ENCODE measurements around the gene KCNE5. TPM values are rescaled to one million over a fixed set of nuclear protein-coding genes. Genes with fewer than 3 reads are reported as not detected.

Gene KCNE5
- total and polyA plus RNA-seq, 2 donors from 2014 or later: 0.44 TPM; not detected in 1

- H3K9me3 ChIP-seq (ENCODE audit: control insufficient read depth in 2 of 3, insufficient read depth in 1 of 3, low read length in 3 of 3): no peaks in the 10 kb centered on the region
- H3K36me3 ChIP-seq (ENCODE audit: control insufficient read depth in 2 of 3, insufficient read depth in 3 of 3, low read length in 3 of 3): no peaks in the 10 kb centered on the region
- H3K27me3 ChIP-seq (ENCODE audit: control insufficient read depth, insufficient read depth, low read length): no peaks in the 10 kb centered on the region
- no peak for TF ChIP-seq CTCF (IDR thresholded peaks at IDR 0.05; ENCODE audit: borderline replicate concordance, extremely low read depth, insufficient read depth)
- H3K4me3 ChIP-seq (ENCODE audit: low read length in 3 of 3): no peak overlapping the region
- no peaks in the 10 kb centered on the region for H3K4me1 ChIP-seq (ENCODE audit: control insufficient read depth in 2 of 3, insufficient read depth in 2 of 3, low read depth in 1 of 3, low read length in 3 of 3)
- intact Hi-C loops (cut with DNase I): no loop called here
- H3K27ac ChIP-seq (ENCODE audit: low read depth in 2 of 2, low read length in 2 of 2): no peak overlapping the region
- H3K9ac ChIP-seq (ENCODE audit: low read length in 3 of 3): no peak overlapping the region
- no peak for FAIRE-seq
- no peak for DNase-seq
These were observed 23.5 kb downstream of the KCNE5 start for GRCh38 chrX:109601486-109601885.

GRCh38 chrX:109600237-109600651, 24.7 kb downstream of the KCNE5 start:
- no peak overlapping the region for H3K4me3 ChIP-seq (ENCODE audit: low read length in 3 of 3)
- H3K36me3 ChIP-seq (ENCODE audit: control insufficient read depth in 2 of 3, insufficient read depth in 3 of 3, low read length in 3 of 3): no peaks in the 10 kb centered on the region
- H3K27ac ChIP-seq (ENCODE audit: low read depth in 2 of 2, low read length in 2 of 2): no peak overlapping the region
- peak in 3 of 5 donors; percentile 31 to 38 (median 34) for DNase-seq
- intact Hi-C loops (cut with DNase I): no loop called here
- no peak for TF ChIP-seq CTCF (IDR thresholded peaks at IDR 0.05; ENCODE audit: borderline replicate concordance, extremely low read depth, insufficient read depth)
- H3K9ac ChIP-seq (ENCODE audit: low read length in 3 of 3): no peak overlapping the region
- H3K9me3 ChIP-seq (ENCODE audit: control insufficient read depth in 2 of 3, insufficient read depth in 1 of 3, low read length in 3 of 3): no peaks in the 10 kb centered on the region
- H3K27me3 ChIP-seq (ENCODE audit: control insufficient read depth, insufficient read depth, low read length): no peaks in the 10 kb centered on the region
- no peak for FAIRE-seq
- no peaks in the 10 kb centered on the region for H3K4me1 ChIP-seq (ENCODE audit: control insufficient read depth in 2 of 3, insufficient read depth in 2 of 3, low read depth in 1 of 3, low read length in 3 of 3)

GRCh38 chrX:109596015-109596414, 29.0 kb downstream of the KCNE5 start:
- H3K4me1 ChIP-seq (ENCODE audit: control insufficient read depth in 2 of 3, insufficient read depth in 2 of 3, low read depth in 1 of 3, low read length in 3 of 3): no peaks in the 10 kb centered on the region
- TF ChIP-seq CTCF (IDR thresholded peaks at IDR 0.05; ENCODE audit: borderline replicate concordance, extremely low read depth, insufficient read depth): no peak
- H3K4me3 ChIP-seq (ENCODE audit: low read length in 3 of 3): no peak overlapping the region
- DNase-seq (no peak), FAIRE-seq (no peak)
- intact Hi-C loops (cut with DNase I): no loop called here
- H3K36me3 ChIP-seq (ENCODE audit: control insufficient read depth in 2 of 3, insufficient read depth in 3 of 3, low read length in 3 of 3): no peaks in the 10 kb centered on the region
- H3K9ac ChIP-seq (ENCODE audit: low read length in 3 of 3): no peak overlapping the region
- H3K9me3 ChIP-seq (ENCODE audit: control insufficient read depth in 2 of 3, insufficient read depth in 1 of 3, low read length in 3 of 3): no peaks in the 10 kb centered on the region
- no peaks in the 10 kb centered on the region for H3K27me3 ChIP-seq (ENCODE audit: control insufficient read depth, insufficient read depth, low read length)
- H3K27ac ChIP-seq (ENCODE audit: low read depth in 2 of 2, low read length in 2 of 2): no peak overlapping the region

- intact Hi-C loops (cut with DNase I): no loop called here
- peak in 2 of 5 donors; percentile 6 to 12 for DNase-seq
- Histone ChIP-seq H3K27me3 (ENCODE audit: control insufficient read depth, insufficient read depth, low read length) (no peaks in the 10 kb centered on the region), H3K9me3 (ENCODE audit: control insufficient read depth in 2 of 3, insufficient read depth in 1 of 3, low read length in 3 of 3) (no peaks in the 10 kb centered on the region), H3K4me1 (ENCODE audit: control insufficient read depth in 2 of 3, insufficient read depth in 2 of 3, low read depth in 1 of 3, low read length in 3 of 3) (no peaks in the 10 kb centered on the region), H3K9ac (ENCODE audit: low read length in 3 of 3) (no peak overlapping the region), H3K27ac (ENCODE audit: low read depth in 2 of 2, low read length in 2 of 2) (no peak overlapping the region), H3K36me3 (ENCODE audit: control insufficient read depth in 2 of 3, insufficient read depth in 3 of 3, low read length in 3 of 3) (no peaks in the 10 kb centered on the region), H3K4me3 (ENCODE audit: low read length in 3 of 3) (no peak overlapping the region)
- TF ChIP-seq CTCF (IDR thresholded peaks at IDR 0.05; ENCODE audit: borderline replicate concordance, extremely low read depth, insufficient read depth): no peak
- FAIRE-seq: no peak
These were observed 34.8 kb downstream of the KCNE5 start for GRCh38 chrX:109590176-109590575.
